HCT116 (cell line): ENCODE measurements around the gene ANTXR2. TPM values are rescaled to one million over a fixed set of nuclear protein-coding genes. Genes with fewer than 3 reads are reported as not detected.

Experiments
- ATAC-seq: fragments of 200-7000 bp; cut with Tn5 transposase; 2 replicates; pipeline ENCODE4 v1.9.1; 2020; ENCODE audit warnings: mild to moderate bottlenecking, moderate library complexity
- BruUV-seq: library from RNA; stranded (reverse); fragments of 400-500 nt; replicated peaks from 2 replicates; lab custom pipeline; 2021; lab: Mats Ljungman, UMichigan
- CTCF ChIA-PET: fragments of 300-600 bp; sonication (Branson Sonifier 250); formaldehyde crosslinking; loops from one replicate; lab custom pipeline; 2021; ENCODE audit warnings: antibody characterized with exemption; lab: Charles Lee
- POLR2A ChIA-PET: fragments of 300-600, 350-600 bp; sonication (Branson Sonifier 250); formaldehyde crosslinking; loops from one replicate; lab custom pipeline; 2021; ENCODE audit warnings: antibody characterized with exemption; lab: Charles Lee
- RAD21 ChIA-PET, 2 experiments: fragments of 300-600 bp; sonication (Branson Sonifier 250); formaldehyde crosslinking; loops; one replicate each; lab custom pipeline; 2023; ENCODE audit warnings: low total read pairs in 2 of 2; ENCODE audit not compliant: uncharacterized antibody in 2 of 2, unreplicated experiment in 2 of 2, low non-redundant PET in 1 of 2; lab: Charles Lee
- DNase-seq: peaks from one replicate; pipeline ENCODE4 v3.0.0-alpha.2; 2010; ENCODE audit warnings: low read depth, low spot score
- H2AFZ ChIP-seq: fragments of 200-600 bp; shearing (Covaris generic), sonication (generic); 2 replicates; pipeline ENCODE4 v1.6.1; 2017; ENCODE audit warnings: low read depth, mixed run types, mixed read lengths, antibody characterized with exemption, low read length; ENCODE audit not compliant: poor library complexity, severe bottlenecking
- H3K27ac ChIP-seq: 2 replicates; pipeline ENCODE4 v1.5.1; 2012; ENCODE audit warnings: low read depth, low read length
- H3K27me3 ChIP-seq: fragments of 200-600 bp; sonication (generic); 2 replicates; pipeline ENCODE4 v1.6.1; 2016; ENCODE audit warnings: mixed run types, low read length, mixed read lengths; ENCODE audit not compliant: insufficient read depth
- H3K36me3 ChIP-seq, 2 experiments: fragments of 200-500 bp in 1 of 2; fragments of 200-600 bp in 1 of 2; sonication (Bioruptor generic) in 1 of 2; sonication (generic) in 1 of 2; 2 replicates each; pipeline versions ENCODE4 v1.5.1 to v1.6.1; 2014 to 2016; ENCODE audit warnings: low read length in 2 of 2, inconsistent platforms in 1 of 2, mixed read lengths in 1 of 2, mixed run types in 1 of 2; ENCODE audit not compliant: insufficient read depth in 2 of 2, control insufficient read depth in 1 of 2
- H3K4me1 ChIP-seq, 2 experiments: fragments of 200-600 bp in 1 of 2; sonication (generic) in 1 of 2; 2 replicates each; pipeline versions ENCODE4 v1.5.1 to v1.6.1; 2012 to 2017; ENCODE audit warnings: low read length in 2 of 2, inconsistent platforms in 1 of 2, mild to moderate bottlenecking in 1 of 2, mixed read lengths in 1 of 2, mixed run types in 1 of 2, moderate library complexity in 1 of 2; ENCODE audit not compliant: insufficient read depth in 2 of 2, control insufficient read depth in 1 of 2
- H3K4me2 ChIP-seq: fragments of 200-600 bp; sonication (generic); 2 replicates; pipeline ENCODE4 v1.6.1; 2017; ENCODE audit warnings: mixed run types, low read length, mixed read lengths
- H3K4me3 ChIP-seq, 2 experiments: fragments of 200-600 bp in 1 of 2; sonication (generic) in 1 of 2; replicated peaks in 1 of 2; 2 replicates each; pipeline ENCODE4 v1.5.1; 2011 to 2016; ENCODE audit warnings: low read length in 2 of 2, control low read depth in 1 of 2, low read depth in 1 of 2, mild to moderate bottlenecking in 1 of 2, mixed read lengths in 1 of 2, mixed run types in 1 of 2
- H3K79me2 ChIP-seq: fragments of 200-600 bp; sonication (generic); 2 replicates; pipeline ENCODE4 v1.6.1; 2017; ENCODE audit warnings: mild to moderate bottlenecking, mixed run types, low read length, moderate library complexity, mixed read lengths; ENCODE audit not compliant: insufficient read depth
- H3K9ac ChIP-seq: fragments of 200-600 bp; sonication (generic); 2 replicates; pipeline ENCODE4 v1.6.1; 2016; ENCODE audit warnings: low read length, mixed read lengths
- H3K9me2 ChIP-seq: fragments of 200-600 bp; sonication (generic), shearing (Covaris generic); 2 replicates; pipeline ENCODE4 v1.6.1; 2017; ENCODE audit warnings: mixed run types, mild to moderate bottlenecking, moderate library complexity; ENCODE audit not compliant: insufficient read depth
- H3K9me3 ChIP-seq, 2 experiments: fragments of 200-500 bp in 1 of 2; fragments of 200-600 bp in 1 of 2; sonication (Bioruptor generic) in 1 of 2; sonication (generic) in 1 of 2; 2 replicates each; pipeline ENCODE4 v1.6.1; 2014 to 2017; ENCODE audit warnings: low read length in 2 of 2, mixed read lengths in 2 of 2, inconsistent platforms in 1 of 2, low read depth in 1 of 2, mild to moderate bottlenecking in 1 of 2, mixed run types in 1 of 2, moderate library complexity in 1 of 2; ENCODE audit not compliant: control insufficient read depth in 1 of 2, insufficient read depth in 1 of 2
- H4K20me1 ChIP-seq: fragments of 200-600 bp; sonication (generic), shearing (Covaris generic); 2 replicates; pipeline ENCODE4 v1.6.1; 2017; ENCODE audit warnings: mixed run types, mild to moderate bottlenecking, moderate library complexity; ENCODE audit not compliant: insufficient read depth
- ELF1 ChIP-seq: IDR thresholded peaks from 2 replicates; pipeline ENCODE4 v1.6.1; 2012; ENCODE audit warnings: low read depth, borderline replicate concordance
- EZH2 ChIP-seq: fragments of 200-600 bp; sonication (generic); IDR thresholded peaks from 2 replicates; pipeline ENCODE4 v1.6.1; 2017; ENCODE audit warnings: antibody characterized with exemption, mixed run types
- POLR2A ChIP-seq: IDR thresholded peaks from 2 replicates; pipeline ENCODE4 v1.7.0; 2011; ENCODE audit warnings: borderline replicate concordance; ENCODE audit not compliant: insufficient read depth, insufficient read length; ENCODE audit errors: extremely low read depth
- POLR2AphosphoS5 ChIP-seq: IDR thresholded peaks from 2 replicates; pipeline ENCODE4 v1.6.1; 2011; ENCODE audit warnings: mild to moderate bottlenecking, low read depth, low read length, moderate library complexity
- RAD21 ChIP-seq: IDR thresholded peaks from 2 replicates; pipeline ENCODE4 v1.6.1; 2012; ENCODE audit warnings: low read depth, mild to moderate bottlenecking
- YY1 ChIP-seq: IDR thresholded peaks from 2 replicates; pipeline ENCODE4 v1.6.1; 2011; ENCODE audit warnings: low read length, low read depth, moderate library complexity, mild to moderate bottlenecking; ENCODE audit not compliant: insufficient replicate concordance; ENCODE audit errors: extremely low read depth
- ZBTB33 ChIP-seq: IDR thresholded peaks from 2 replicates; pipeline ENCODE4 v1.6.1; 2011; ENCODE audit warnings: mild to moderate bottlenecking, low read length, moderate library complexity; ENCODE audit not compliant: insufficient replicate concordance; ENCODE audit errors: extremely low read depth
- ZFX ChIP-seq: fragments of 450-650 bp; IDR thresholded peaks from 2 replicates; pipeline ENCODE4 v1.6.1; 2017
- ZNF274 ChIP-seq: fragments of 200-500 bp; sonication (Bioruptor generic); IDR thresholded peaks from 2 replicates; pipeline ENCODE4 v1.6.1; 2014; ENCODE audit warnings: mild to moderate bottlenecking, low read depth, low read length, inconsistent platforms
- intact Hi-C: fragments of 100-400 bp; cut with micrococcal nuclease; formaldehyde crosslinking; loops from 2 replicates; pipeline ENCODE4 v1.10.0; 2022
- total RNA-seq: library from RNA; stranded (reverse); gene quantifications from one replicate; pipeline ENCODE4 v1.2.1, GENCODE V29; 2021; ENCODE audit not compliant: unreplicated experiment
- TF ChIP-seq, protein P1 (sequence below): IDR thresholded peaks from 2 replicates; pipeline ENCODE4 v1.6.1; 2012
- TF ChIP-seq, protein P2 (sequence below): IDR thresholded peaks from 2 replicates; pipeline ENCODE4 v1.6.1; 2012; ENCODE audit warnings: low read depth

Gene ANTXR2
- total RNA-seq, 1 experiment from 2014 or later, result 6.3 TPM

DNA sequence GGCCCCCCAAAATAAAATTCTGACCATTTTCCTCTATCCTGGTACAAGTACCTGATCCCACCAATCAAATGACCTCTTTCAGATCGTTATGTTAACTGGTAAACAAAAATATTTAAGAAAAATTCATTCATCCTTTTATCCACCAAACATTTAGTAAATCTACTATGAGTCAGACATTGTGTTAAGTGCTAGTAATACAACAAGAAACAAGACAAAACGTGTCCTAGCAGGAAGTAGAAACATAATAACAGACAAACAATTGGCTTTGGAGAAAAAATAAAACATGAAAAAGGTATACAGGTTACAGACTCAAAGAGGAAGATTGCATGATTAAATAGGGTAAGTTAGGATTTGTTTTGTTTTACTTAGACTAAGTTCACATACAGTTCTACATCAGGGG, 43.7 kb downstream of the ANTXR2 start:
- ATAC-seq (no peak), DNase-seq (no peak)
- H3K9me3 ChIP-seq, result no peaks in the 10 kb centered on the region
- no peaks in the 10 kb centered on the region for H4K20me1 ChIP-seq
- intact Hi-C loops, result no loop called here
- H3K27me3 ChIP-seq, result no peaks in the 10 kb centered on the region
- H3K79me2 ChIP-seq, result no peaks in the 10 kb centered on the region
- BruUV-seq, result no TSS peak
- H3K4me1 ChIP-seq, result no peaks in the 10 kb centered on the region
- no peak overlapping the region for H3K9ac ChIP-seq
- no peaks in the 10 kb centered on the region for H3K36me3 ChIP-seq
- no peak overlapping the region for H3K4me3 ChIP-seq
- no peak overlapping the region for H2AFZ ChIP-seq
- H3K4me2 ChIP-seq, result no peak overlapping the region
- CTCF ChIA-PET, result no interaction called here
- POLR2A ChIA-PET, result no interaction called here
- no peaks in the 10 kb centered on the region for H3K9me2 ChIP-seq
- no peak overlapping the region for H3K27ac ChIP-seq
- RAD21 ChIA-PET, result no interaction called here
- no peak for TF ChIP-seq POLR2AphosphoS5
- TF ChIP-seq ELF1, result no peak
- TF ChIP-seq, protein P1, sequence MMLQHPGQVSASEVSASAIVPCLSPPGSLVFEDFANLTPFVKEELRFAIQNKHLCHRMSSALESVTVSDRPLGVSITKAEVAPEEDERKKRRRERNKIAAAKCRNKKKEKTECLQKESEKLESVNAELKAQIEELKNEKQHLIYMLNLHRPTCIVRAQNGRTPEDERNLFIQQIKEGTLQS, result no peak
- TF ChIP-seq ZFX, result no peak
- TF ChIP-seq, protein P2, sequence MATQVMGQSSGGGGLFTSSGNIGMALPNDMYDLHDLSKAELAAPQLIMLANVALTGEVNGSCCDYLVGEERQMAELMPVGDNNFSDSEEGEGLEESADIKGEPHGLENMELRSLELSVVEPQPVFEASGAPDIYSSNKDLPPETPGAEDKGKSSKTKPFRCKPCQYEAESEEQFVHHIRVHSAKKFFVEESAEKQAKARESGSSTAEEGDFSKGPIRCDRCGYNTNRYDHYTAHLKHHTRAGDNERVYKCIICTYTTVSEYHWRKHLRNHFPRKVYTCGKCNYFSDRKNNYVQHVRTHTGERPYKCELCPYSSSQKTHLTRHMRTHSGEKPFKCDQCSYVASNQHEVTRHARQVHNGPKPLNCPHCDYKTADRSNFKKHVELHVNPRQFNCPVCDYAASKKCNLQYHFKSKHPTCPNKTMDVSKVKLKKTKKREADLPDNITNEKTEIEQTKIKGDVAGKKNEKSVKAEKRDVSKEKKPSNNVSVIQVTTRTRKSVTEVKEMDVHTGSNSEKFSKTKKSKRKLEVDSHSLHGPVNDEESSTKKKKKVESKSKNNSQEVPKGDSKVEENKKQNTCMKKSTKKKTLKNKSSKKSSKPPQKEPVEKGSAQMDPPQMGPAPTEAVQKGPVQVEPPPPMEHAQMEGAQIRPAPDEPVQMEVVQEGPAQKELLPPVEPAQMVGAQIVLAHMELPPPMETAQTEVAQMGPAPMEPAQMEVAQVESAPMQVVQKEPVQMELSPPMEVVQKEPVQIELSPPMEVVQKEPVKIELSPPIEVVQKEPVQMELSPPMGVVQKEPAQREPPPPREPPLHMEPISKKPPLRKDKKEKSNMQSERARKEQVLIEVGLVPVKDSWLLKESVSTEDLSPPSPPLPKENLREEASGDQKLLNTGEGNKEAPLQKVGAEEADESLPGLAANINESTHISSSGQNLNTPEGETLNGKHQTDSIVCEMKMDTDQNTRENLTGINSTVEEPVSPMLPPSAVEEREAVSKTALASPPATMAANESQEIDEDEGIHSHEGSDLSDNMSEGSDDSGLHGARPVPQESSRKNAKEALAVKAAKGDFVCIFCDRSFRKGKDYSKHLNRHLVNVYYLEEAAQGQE, result no peak
- TF ChIP-seq EZH2, result no peak
- TF ChIP-seq ZNF274, result no peak
- no peak for TF ChIP-seq YY1
- no peak for TF ChIP-seq RAD21
- no peak for TF ChIP-seq ZBTB33
- TF ChIP-seq POLR2A, result no peak
